Stimulated activated CD4-positive, alpha-beta T cell treated with anti-CD3 and anti-CD28 coated beads, Interleukin-1b, Interleukin-23, amount 100 ng/mL, for 24 hours (primary cell): Measurements from ENCODE around the gene GLB1L2.

Experiments
- DNase-seq, 4 experiments: peaks; one replicate each; pipeline ENCODE4 v3.0.0-alpha.2; 2020; ENCODE audit warnings: low read depth in 4 of 4, low spot score in 1 of 4

GLB1L2 gene

GRCh38 chr11:134401825-134402809, 70.3 kb downstream of the GLB1L2 start:
- DNase-seq: no peak

- DNase-seq: no peak
Observed at GRCh38 chr11:134402910-134403309, 71.1 kb downstream of the GLB1L2 start.

GRCh38 chr11:134404575-134405341, 73.0 kb downstream of the GLB1L2 start:
- no peak for DNase-seq

GRCh38 chr11:134405436-134405835, 73.6 kb downstream of the GLB1L2 start:
- DNase-seq: no peak

GRCh38 chr11:134405841-134406240, 74.1 kb downstream of the GLB1L2 start:
- DNase-seq: no peak

GRCh38 chr11:134406264-134407185, 74.7 kb downstream of the GLB1L2 start:
- no peak for DNase-seq

- no peak for DNase-seq
Observed at GRCh38 chr11:134407321-134407828, 75.6 kb downstream of the GLB1L2 start.

GRCh38 chr11:134407923-134408322, 76.1 kb downstream of the GLB1L2 start:
- DNase-seq: no peak

GRCh38 chr11:134409552-134410429, 78.0 kb downstream of the GLB1L2 start:
- no peak for DNase-seq

GRCh38 chr11:134410766-134411165, 79.0 kb downstream of the GLB1L2 start:
- no peak for DNase-seq

GRCh38 chr11:134412203-134413042, 80.6 kb downstream of the GLB1L2 start, which contains the start of gene B3GAT1:
Gene B3GAT1 (minus strand): TSS chr11:134412242. CDS start chr11:134387659, 24,583 bp downstream.
- DNase-seq: no peak

- DNase-seq: no peak
Observed at GRCh38 chr11:134413043-134413825, 81.4 kb downstream of the GLB1L2 start.

GRCh38 chr11:134413826-134414731, 82.3 kb downstream of the GLB1L2 start:
- DNase-seq: no peak

GRCh38 chr11:134414766-134415765, 83.3 kb downstream of the GLB1L2 start:
- no peak for DNase-seq

- no peak for DNase-seq
Observed at GRCh38 chr11:134416726-134417125, 84.9 kb downstream of the GLB1L2 start.
